ENCODE data around the gene SP7.
A peak's percentile ranks its signal among the peaks of the same experiment; 100 is the strongest.
"Not testable (repeated sequence)": the region's sequence is repeated elsewhere in the genome, so short reads cannot be mapped to it uniquely, and the experiment has no call there.

SP7 gene

DNA sequence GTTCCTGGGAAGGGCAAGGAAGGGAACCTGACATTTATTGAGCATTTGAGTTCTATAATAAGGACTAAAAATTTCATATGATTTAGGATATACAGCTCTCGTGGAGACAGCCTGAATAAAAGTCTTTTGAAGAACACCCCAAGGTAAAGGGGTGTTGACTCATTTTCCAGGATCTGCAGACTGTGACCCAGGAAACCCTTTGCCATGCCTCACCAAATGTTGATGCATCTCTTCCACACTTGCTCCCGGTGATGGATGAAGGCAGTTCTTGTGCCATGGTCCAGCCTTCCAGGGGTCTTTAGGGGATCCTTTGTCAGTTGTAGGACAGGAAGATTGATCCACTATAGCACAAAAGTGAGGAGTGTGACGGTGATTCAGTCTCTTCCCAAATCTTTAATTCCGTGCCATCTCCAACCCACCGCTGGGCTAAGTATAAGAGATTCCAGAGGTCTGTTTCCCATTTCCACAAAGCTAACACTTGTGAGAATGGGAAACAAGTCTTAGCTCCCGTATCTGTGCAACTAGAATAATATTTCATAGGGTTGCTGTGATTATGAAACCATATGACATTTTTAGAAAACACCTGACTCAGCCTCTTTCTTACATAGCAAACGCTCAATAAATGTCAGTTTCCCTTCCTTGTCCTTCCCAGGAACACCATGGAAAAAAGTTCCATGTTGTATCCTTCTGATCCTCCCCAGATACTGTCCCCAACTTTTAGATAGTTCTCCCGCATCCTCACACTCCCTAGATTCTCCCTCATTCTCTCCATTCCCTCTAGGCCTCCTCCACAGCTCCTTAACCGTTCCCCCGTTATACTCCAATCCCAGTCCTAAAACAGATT is 15.6 kb downstream of the SP7 start:
- DNase-seq (ENCODE audit: low read depth, low spot score), result no peak

DNA sequence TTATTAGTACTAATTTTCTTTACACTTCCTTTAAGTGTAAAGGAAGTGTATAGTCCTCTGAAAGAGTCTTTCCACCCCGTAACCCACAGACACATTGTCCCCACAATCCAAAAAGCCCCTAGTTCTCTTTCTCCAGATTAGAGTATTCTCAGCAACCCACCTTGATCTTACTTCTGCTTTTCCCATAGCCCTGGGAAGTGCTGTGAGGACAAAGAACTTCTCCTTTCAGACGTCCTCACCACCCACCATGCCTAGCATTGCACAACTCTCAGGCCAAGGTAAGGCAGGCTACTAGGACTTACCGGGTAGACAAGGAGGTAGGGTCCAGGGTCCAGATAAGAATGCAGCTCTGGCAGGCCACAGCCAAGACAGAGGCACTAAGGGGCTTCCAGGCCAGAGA is 22.2 kb downstream of the SP7 start:
- DNase-seq (ENCODE audit: low read depth, low spot score), result no peak

DNA sequence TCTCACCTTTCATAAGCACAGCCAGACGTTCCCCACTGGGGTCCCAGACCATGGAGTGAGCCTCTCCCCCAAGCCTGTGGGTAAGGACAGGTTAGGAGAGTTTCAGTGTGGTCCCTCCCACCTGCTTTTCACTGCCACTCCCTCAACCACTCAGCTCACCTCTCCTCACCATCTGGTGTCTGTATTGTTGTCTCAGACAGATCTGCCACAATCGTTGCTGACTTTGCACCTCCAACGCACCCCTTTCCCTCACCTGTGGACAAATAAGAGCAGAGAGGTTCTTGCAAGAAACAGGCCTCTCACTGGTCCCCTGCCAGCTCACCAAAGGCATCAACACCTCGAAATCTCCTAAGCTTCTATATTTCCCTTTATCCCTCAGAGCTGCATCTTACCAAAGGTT is 27.9 kb downstream of the SP7 start:
- no peak for DNase-seq (ENCODE audit: low read depth, low spot score)

DNA sequence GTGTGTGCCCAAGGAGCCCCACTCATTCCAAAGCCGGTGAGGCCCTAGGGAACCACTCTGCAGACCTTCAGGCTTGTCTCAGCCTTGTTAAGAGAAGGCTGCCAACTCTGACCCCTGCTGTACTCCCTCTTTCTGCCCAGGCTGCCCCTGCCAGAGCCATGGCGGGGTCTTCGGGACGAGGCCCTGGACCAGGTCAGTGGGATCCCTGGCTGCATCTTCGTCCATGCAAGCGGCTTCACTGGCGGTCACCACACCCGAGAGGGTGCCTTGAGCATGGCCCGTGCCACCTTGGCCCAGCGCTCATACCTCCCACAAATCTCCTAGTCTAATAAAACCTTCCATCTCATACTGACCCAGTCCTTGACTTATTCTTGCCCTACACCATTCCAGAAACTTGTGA is 29.3 kb downstream of the SP7 start:
- DNase-seq (ENCODE audit: low read depth, low spot score), result no peak

DNA sequence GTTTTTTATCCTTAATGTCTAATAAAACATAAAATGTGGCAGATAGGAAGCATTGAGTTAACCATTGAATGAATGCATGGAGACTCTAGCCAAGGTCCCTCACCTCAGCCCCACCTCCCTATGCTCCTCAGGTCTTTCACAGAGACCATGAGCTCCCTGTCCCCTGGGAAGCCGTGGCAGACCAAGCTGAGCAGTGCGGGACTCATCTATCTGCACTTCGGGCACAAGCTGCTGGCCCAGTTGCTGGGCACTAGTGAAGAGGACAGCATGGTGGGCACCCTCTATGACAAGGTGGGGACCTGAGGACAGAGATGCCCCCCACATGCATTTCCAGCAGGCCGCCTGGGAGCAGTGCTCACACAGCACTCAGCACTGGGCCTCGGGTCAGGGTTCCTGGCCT is 33.3 kb downstream of the SP7 start:
- no peak for DNase-seq (ENCODE audit: low read depth, low spot score)

DNA sequence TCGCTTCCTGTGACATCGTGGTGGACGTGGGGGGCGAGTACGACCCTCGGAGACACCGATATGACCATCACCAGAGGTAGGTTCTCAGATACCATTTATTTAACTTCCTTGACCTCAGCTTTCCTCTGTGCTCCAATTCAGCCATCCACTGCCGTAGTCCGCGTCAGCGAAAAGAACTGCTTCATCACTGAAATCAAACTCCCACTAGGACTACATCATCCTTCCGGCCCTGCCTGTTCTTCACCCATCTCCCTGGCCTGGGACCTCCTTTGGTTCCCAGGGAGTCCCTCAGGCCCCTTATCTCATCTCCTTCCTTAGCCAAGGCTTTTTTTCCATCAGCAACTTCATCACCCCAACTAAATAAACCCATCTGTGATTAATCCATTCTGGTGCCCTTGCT is 36.0 kb downstream of the SP7 start:
- no peak for DNase-seq (ENCODE audit: low read depth, low spot score)

DNA sequence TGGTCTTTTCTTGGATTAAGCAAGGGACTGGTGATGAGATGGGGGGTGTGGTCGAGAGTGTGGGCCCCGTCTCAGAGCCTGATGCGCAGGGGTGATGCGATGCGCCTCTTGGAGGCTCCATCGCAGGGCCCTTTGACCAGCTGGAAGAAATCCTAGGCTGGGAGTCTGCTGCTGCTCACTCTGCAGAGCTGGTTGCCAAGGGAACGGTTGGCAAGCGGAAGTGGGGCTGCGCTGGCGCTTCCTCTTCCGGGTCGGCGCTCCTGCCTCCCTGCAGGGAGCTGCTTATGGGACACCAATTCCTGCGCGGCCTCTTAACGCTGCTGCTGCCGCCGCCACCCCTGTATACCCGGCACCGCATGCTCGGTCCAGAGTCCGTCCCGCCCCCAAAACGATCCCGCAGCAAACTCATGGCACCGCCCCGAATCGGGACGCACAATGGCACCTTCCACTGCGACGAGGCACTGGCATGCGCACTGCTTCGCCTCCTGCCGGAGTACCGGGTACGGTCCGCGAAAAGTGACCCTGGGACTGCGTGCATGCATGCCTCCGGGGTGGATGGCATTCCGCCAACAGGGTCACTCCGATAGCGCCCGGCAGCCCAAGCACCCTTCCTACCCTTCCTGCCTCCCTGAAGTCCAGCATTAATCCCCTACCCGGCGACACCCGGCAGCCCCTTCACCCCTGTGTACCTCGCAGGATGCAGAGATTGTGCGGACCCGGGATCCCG is 36.5 kb downstream of the SP7 start, which contains the start of gene MYG1:
Gene MYG1 (plus strand): TSS at position 242 of the 727 bp plus-strand sequence. CDS start 43 bp downstream, at position 285.
- peak; percentile 65 for DNase-seq (ENCODE audit: low read depth, low spot score)

DNA sequence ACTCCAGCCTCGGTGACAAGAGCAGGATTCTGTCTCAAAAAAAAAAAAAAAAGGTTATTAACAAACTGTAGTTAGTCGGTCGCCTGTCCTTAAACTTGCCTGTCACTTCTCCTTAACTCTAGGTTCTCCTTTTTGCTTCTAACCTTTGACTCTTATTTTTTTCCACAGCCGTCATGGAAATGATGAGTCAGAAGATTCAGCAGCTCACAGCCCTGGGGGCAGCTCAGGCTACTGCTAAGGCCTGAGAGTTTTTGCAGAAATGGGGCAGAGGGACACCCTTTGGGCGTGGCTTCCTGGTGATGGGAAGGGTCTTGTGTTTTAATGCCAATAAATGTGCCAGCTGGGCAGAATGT is 37.1 kb downstream of the SP7 start:
- no peak for DNase-seq (ENCODE audit: low read depth, low spot score)

DNA sequence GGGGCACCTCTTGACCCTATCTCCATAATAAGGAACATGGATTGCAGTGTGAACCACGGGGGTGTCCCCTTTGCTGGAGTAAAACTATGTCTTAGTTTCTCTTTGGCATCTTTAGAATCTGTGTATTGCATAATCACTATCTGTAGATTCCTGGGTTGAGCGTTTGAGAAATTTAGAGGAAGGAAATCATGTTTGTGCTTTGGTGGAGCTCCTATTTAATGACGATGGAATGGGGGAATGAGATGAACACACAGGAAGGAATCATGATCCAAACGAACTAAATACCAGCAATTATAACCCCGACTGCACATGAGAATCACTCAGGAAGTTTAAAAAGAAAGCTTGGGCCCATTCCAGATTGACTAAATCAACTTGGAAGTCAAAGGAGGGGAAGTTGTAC is 38.0 kb downstream of the SP7 start:
- DNase-seq (ENCODE audit: low read depth, low spot score), result no peak

DNA sequence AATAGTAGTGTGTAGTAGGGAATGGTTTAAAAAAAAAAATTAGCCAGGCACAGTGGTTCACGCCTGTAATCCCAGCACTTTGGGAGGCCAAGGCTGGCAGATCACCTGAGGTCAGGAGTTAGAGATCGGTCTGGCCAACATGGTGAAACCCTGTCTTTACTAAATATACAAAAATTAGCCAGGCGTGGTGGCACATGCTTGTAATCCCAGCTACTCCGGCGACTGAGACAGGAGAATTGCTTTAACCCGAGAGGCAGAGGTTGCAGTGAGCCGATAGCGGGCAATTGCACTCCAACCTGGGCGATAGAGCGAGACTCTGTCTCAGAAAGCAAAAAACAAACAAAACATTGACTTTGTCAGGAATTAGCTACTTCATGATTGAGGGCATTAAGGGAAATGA is 39.0 kb downstream of the SP7 start:
- not testable (repeated sequence) for DNase-seq (ENCODE audit: low read depth, low spot score)

DNA sequence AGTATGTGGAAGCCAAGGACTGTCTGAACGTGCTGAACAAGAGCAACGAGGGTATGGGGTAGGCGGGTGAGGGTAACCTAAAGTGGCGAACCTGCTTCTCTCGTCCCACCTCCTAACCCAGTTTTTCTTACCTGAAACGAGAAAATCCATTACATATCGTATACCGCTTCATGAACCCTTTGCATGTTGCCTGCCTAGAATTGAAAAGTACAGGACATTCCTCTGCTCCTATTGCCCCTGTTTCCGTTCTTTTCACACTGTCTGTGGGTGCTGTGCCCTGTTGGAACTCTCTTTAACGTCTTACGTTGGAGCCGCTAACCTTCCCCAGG is 40.3 kb downstream of the SP7 start:
- no peak for DNase-seq (ENCODE audit: low read depth, low spot score)

DNA sequence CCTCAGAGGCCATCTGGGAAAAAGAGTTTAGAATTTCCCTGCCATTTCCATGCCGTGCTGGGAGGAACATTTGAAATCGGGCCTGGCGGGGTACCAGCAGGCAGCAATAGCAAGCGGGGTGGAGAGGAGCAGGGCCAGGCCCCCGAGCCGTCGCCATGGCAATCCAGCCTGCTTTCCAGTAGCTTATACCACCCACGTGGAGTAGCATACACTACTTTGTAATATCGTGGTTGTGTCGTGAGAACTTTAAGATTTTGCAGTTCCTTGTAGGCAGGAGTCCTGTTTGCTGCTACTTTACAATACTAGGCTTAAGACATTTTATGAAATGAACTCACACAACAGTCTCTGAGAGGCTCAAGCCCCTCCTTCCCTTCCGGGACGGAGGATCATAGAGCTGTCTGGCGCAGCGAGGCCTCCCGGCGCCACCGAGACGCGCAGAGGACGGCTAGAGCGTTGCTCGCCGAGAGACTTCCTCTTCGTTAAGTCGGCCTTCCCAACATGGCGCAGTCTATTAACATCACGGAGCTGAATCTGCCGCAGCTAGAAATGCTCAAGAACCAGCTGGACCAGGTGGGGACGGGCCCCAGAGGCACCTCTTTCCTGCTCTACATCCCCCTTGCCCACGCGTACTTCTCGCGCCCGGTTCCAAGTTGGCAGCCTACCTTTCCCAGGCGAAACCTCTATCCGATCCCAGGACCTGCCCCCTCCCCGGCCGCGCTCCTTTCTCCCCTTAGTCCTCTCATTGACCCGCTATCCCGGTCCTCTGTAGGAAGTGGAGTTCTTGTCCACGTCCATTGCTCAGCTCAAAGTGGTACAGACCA is 40.9 kb downstream of the SP7 start, which contains the start of gene PFDN5:
Gene PFDN5 (plus strand): TSS at position 473 of the 821 bp plus-strand sequence. CDS start 26 bp downstream, at position 499.
- DNase-seq (ENCODE audit: low read depth, low spot score), result peak; percentile 65

DNA sequence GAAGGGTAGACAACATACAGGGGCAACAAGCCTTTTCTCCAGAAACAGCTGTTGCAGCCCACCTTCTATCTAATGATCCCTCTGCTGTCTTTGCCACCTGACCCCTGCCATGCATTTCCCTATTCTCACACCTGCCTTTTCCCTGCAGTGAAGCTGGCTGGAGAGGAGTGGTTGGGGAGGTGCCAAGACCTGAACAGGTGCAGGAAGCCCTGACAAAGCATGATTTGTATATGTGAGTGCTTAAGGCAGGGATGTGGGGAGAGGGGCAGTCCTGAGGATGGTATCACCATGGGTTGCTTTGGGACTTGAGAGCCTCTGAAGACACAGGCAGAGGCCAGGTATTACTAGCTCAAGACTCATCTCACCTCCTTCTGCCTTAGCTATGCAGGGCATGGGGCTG is 43.7 kb downstream of the SP7 start:
- DNase-seq (ENCODE audit: low read depth, low spot score), result no peak

DNA sequence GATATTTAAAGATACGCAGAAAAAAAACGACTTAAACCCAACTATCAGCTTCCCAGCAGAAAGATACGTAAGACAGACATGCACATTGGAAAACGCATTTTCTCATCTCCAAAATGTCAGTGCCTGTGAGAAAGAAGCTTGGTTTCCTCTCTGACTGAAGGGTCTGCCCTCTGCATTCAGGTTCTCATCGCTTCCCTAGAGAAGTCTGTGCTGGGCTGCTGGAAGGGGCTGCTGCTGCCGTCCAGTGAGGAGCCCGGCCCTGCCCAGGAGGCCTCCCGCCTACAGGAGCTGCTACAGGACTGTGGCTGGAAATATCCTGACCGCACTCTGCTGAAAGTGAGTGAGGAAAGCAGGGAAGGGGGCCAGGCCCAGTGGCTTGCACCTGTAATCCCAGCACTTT is 45.5 kb downstream of the SP7 start:
- no peak for DNase-seq (ENCODE audit: low read depth, low spot score)

DNA sequence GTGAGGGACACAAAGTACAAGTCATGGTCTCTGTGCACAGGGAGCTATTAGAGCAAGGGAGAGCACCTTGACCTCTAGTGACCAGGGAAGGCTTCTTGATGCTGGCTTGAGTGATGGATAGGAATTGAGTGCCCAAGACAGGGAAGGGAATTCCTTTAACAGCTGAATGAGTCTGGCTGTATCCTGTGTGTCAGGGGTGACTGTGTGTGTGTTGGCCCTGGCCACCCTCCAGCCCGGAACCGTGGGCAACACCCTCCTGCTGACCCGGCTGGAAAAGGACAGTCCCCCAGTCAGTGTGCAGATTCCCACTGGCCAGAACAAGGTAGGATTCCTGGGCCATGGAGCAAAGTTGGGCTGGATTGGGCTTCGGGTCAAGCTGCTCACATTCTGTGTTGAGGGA is 46.3 kb downstream of the SP7 start:
- DNase-seq (ENCODE audit: low read depth, low spot score), result no peak

DNA sequence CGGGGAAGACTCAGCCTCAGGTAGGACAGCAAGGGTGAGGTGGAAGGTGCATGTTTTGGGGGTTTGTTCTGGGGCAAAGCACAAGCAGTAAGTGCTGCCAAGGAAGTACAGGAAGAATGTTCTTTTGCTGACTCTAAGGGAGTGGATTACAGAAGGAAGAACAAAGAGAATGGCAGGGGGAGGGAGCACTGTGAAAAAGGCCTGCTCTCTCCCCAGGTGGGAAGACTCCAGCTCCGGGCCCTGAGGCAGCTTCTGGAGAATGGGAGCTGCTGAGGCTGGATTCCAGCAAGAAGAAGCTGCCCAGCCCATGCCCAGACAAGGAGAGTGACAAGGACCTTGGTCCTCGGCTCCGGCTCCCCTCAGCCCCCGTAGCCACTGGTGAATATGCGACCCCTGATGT is 47.8 kb downstream of the SP7 start:
- DNase-seq (ENCODE audit: low read depth, low spot score), result no peak

DNA sequence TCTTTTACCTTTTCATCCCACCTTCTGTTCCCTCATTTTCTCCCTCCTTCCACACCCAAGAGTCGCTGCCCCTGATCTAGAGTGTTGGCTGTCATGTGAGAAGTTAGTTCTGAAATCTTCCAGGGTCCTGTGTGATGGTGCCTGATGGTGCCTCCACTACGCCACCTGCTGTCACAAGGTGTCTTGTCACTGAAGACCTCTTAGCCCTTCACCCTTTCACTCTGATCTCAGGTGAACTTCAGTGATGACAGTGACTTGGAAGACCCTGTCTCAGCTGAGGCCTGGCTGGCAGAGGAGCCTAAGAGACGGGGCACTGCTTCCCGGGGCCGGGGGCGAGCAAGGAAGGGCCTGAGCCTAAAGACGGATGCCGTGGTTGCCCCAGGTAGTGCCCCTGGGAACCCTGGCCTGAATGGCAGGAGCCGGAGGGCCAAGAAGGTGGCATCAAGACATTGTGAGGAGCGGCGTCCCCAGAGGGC is 48.4 kb downstream of the SP7 start:
- peak; percentile 41 for DNase-seq (ENCODE audit: low read depth, low spot score)

DNA sequence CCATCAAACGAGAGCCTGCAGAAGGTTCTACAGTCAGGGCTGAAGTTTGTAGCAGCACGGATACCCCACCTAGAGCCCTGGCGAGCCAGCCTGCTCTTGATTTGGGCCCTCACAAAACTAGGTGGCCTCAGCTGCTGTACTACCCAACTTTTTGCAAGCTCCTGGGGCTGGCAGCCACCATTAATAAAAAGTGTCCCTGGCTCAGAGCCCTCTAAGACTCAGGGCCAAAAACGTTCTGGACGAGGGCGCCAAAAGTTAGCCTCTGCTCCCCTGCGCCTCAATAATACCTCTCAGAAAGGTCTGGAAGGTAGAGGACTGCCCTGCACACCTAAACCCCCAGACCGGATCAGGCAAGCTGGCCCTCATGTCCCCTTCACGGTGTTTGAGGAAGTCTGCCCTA is 49.7 kb downstream of the SP7 start:
- no peak for DNase-seq (ENCODE audit: low read depth, low spot score)

DNA sequence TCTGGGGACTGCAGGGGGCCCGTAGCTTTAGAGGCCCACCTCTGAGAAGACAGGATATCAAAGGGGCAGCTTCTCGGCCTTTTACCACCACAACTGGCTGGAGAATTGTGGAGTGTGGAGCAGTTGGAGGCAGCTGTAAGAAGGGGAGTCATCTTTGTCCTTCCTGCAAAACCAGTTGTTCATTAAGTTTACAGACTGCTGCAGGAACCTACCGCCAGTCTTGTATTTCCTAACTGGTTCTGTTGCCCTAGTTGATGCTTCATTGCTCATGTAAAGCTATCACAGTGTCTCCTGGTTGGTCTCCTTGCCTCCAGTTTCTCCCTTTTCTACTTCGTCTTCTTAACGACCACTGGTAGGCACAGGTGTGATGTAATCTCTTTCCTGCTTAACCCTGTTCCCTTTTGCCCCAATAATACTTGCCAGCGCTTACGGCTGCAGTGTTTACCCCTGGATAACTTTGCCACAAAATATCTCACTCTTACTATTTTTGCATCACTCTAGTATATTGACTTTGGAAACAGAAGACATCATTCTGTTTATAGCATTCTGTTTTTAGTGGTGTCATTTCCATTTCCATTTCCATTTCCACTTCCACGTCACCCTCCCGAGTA is 56.2 kb downstream of the SP7 start:
- no peak for DNase-seq (ENCODE audit: low read depth, low spot score)

DNA sequence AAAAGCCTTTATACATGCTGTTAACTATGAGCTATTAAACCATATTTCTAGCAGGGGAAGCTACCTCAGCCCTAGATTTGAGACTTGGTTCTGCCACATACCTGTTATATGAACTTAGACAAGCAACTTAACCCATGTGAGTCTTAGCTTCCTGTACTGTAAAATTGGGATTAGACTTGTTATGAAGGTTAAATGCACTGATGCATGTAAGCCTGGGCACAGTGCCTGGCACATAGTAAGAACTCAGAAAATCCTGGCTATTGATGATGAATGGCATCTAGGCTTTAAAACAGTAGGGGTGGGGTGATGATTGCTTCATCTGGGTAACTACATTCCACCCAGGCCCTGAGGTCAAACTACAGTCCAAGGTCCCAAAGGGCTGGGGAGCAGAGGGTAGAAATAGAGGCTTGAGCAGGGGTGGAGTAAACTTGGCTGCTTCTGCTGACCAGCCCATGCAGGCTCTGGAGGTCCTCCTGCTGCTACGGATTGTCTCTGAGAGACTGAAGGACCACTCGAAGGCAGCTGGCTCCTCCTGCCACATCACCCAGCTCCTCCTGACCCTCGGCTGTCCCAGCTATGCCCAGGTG is 56.8 kb downstream of the SP7 start:
- no peak for DNase-seq (ENCODE audit: low read depth, low spot score)

DNA sequence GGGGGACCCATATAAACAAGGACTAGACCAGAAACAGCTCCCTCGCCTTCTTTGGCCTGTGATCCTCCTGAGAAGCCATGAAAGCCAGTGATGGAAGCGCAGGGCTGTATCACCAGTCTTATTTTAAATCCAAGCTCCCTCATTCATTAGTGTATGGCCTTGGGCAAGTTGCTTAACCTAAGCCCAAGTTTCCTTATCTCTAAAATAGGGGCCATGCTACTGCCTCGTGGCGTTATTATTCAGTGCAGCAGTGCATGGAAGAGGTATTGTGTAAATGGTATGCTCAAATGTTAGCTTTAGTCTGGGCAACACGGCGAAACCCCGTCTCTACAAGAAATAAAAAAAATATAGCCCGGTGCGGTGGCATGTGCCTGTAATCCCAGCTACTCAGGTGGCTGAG is 58.2 kb downstream of the SP7 start:
- no peak for DNase-seq (ENCODE audit: low read depth, low spot score)

Measured in activated naive CD8-positive, alpha-beta T cell treated with anti-CD3 and anti-CD28 coated beads, Interleukin-2, amount 50 U/mL, for 16 hours (primary cell).